NCI-H510A treated with DMSO at 0.1 percent for 48 hours (cell line): ENCODE results near the gene ABCB8.

Experiments used
- DNase-seq: peaks from one replicate; lab custom pipeline; 2025; lab: John Stamatoyannopoulos, UW

Gene ABCB8

DNA sequence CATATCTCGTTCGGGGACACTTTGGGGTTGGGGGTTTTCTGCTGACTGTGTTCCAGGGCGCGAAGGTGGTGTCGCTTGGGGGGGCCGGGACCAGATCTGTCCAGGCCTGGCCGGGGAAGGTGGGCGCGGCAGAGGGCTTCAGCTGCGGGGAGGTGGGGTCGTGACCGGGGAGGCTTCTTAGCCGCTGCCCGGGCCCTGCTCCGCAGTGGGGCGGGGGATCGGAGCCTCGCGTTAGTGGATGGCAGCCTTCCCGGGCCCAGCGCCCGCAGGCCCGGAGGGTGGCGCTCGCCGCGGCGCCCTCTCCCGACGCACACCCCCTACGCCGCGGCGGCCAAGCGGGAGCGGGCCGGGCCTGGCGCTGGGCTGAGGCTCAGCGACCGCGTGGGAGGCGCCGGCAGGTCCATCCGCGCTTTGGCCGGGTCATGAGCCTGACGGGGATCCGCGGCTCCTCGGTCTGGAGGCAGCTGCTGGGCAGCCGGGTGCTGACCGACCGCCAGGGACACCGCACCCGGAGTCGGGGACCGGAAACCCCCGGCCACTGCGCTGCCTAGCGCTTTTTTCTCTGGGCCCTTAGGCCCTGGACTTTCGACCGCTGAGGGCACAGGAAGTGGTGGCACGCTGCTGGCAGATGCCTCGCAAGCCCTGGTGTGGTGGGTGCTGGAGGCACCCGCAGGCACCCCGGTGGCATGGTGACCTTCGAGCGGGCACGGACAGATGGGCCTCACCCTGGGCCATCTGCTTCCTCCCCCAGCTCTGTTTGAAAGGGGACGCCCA is 59.2 kb downstream of the ABCB8 start:
- no peak for DNase-seq

DNA sequence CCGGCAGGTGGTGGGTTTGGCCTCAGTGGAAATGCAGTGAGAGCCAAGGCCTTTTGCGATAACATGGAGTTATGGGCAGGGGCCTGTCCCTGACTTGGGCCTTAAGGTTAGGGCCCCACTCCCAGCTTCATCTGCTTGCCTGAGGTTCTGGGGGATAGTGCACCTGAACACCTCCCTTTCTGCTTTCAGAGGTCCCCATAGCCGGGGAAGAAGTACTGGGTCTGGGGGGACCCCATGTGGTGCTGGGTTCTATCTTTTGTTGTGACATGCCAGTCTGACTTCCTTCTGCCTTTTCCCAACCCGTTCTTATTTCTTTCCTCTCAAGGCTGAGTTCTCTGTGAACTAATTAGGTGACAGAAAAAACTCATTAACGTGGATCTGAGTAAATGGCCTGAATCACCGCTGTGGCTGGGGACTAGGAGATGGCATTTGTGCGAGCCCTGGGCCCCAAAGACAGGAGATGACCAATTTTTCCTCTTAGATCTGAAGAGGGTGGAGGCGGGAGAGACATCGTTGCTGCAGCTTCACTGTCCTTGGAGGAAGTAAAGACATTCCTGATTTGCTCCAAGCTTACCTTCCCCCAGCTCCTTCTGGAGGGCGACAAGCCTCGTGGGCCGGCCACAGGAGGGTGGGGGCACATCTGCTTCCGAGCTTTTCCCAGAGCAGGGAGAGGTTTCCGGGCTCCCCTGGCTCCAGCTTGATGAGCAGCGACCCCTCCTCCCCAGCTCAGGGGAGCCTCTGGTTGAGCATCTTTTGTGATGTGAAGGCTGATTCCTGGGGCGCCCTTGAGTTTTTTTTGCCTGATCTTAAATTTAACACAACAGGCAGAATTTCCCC is 60.0 kb downstream of the ABCB8 start:
- no peak for DNase-seq

DNA sequence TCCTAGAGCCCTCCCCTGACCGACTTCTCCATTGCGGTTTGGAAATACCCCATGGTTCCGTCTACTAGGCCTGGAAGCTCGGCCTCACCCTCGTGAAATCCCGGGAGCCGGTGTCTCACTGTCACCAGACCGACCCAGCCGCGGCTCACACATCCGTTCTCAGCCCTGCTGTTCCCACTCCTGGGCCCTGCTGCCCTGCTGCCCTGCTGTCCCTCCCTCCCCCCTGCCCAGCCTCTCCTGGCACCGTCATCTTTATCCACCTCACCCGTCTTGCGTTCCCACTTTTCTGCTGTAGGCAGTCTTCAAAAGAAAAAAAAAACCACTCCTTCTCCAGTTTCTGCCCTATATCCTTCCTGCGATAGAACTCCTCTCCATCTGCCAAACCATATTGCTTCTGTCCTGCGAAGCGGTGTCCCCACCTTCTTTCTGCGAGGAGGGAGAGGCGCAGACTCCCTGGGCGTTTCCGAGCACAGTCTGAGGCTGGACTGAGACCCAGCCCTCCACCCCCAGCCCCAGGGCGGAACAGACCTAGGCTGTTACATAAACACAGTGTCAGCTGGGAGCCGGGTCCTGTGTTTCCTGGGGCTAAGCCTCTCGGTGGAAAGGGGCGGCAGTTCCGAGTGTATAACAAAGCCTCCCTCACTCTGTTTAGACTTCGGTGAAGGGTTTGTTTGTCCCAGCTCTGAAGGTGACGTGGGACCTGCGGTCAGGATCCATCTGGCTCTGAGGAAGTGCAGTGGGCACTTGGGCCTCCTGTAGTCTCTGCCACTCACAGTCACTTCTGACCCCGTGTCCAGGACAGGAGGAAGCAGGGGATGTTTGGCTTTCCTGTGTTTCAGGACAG is 60.8 kb downstream of the ABCB8 start:
- DNase-seq: no peak

DNA sequence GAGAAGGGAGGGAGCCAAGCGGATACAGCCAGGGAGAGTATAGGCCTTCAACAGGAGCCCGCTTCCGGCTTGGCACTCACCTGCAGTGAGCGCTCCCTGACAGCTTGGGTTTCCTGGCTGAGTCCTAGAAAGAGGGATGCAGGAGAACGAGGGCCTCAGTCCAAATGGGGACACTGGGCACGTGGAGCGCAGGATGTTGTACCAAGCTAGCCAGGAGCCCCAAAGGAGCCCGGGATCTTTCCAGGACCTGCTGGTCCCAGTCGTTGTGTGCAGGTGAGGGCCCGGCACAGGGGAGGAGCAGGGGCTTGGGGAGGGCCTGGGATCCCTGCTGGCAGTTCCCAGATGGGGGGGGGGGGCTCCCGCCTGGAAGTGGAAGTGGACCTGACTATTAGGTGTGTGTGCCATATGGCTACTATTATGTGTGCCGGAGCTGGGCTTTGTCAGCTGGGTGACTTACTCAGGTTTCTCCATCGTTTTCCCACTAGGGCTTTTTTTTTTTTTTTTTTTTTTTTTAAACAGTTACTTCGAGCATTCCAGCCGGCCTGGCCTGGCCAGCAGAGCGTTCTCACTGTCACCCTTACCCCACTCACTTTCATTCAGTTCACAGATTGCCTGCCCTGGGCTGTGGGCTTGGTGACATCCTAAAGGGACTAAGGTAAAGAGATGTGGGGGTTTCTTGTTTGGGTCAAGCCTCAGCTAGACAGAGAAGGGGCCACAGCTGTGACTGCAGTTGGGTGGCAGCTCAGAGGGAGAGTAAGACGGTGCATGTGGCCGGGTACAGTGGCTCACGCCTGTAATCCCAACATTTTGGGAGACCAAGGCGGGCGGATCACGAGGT is 61.9 kb downstream of the ABCB8 start:
- no peak for DNase-seq

DNA sequence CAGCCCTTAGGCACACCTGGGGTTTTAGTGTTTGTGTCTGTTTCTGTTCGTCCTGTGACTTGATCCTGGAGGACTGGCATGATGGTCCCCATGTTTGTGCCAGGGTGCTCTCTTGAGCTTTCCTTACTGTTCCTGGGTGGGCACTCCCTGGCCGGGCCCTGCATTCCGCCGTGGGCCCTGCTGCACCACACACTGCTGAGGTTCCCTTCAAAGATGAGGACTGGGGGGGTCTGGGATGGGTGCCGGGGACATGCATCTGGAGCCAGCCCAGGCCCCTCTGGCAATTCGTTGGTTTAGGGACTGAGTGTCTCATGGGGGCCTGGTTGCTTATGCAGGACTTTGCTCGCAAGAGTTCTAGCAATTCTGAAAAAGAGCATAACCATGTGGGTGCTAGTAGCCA is 62.8 kb downstream of the ABCB8 start:
- no peak for DNase-seq

DNA sequence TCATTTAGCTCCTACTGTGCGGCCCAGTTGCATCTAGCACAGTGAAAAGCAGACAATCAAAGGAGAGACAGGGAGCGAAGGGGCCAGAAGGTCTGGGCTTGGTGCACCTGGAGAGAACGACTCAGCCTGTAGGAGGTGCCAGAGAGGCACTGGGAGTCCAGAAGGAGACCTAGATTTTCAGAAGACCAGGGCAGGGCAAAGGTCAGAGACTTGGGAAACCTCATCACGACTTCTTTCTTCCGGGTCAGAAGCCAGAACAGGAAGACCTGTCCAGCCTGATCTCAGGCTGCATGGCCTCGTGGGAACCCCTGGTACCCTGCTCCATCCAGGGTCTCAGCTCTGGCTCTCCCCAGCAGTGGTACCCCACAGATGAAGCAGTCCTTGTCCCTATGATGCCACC is 63.2 kb downstream of the ABCB8 start:
- DNase-seq: no peak

DNA sequence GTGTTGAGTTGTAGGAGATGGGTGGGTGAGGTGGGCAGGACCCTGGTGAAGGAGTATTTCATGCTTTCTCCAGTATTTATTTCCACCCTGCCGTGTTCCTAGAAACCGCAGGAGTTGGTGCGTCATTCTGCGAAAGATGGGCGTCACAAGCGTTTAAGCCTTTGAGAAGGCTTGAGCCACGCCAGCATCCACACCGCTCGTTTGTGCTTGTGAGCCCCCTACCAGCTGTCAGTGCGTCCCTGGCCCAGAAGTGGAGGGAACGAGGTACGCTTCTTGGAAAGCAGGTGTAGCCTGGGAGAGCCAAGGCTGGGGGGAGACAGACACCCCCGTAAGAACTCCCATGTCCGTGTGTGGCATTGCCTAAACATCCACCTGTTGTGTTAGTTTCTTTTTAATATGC is 63.7 kb downstream of the ABCB8 start:
- DNase-seq: no peak

DNA sequence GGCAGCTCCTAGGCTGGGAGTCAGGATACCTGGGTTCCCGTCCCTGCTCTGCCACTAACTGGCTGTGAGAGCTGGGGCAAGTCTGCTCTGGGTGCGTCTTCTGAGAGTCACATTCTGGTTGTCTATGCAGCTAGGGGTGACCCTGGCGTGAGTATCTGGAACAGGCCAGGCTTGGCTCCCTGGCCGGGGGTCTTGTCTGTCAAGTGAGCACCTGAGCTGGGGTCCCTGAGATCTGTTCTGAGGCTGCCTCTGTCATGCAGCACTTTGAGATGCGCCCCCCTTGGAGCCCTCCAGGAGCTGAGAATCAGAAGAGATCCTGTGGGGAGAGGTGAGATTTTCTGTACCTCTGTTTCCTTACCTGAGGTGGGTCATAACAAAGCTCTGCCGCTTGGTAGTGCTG is 65.5 kb downstream of the ABCB8 start:
- DNase-seq: no peak

DNA sequence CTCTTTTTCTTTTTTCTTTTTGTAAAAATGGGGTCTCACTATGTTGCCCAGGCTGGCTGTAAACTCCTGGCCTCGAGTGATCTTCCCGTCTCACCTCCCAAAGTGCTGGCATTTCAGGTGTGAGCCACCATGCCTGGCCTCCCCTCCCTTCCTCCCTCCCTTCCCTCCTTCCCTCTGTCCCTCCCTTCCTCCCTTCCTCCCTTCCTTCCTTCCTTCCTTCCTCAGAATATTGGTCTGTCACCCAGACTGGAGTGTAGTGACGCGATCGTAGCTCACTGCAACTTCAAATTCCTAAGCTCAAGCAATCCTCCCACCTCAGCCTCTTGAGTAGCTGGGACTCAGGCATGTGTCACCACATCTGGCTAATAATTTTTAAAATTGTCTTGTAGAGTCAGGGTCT is 66.4 kb downstream of the ABCB8 start:
- DNase-seq: no peak

DNA sequence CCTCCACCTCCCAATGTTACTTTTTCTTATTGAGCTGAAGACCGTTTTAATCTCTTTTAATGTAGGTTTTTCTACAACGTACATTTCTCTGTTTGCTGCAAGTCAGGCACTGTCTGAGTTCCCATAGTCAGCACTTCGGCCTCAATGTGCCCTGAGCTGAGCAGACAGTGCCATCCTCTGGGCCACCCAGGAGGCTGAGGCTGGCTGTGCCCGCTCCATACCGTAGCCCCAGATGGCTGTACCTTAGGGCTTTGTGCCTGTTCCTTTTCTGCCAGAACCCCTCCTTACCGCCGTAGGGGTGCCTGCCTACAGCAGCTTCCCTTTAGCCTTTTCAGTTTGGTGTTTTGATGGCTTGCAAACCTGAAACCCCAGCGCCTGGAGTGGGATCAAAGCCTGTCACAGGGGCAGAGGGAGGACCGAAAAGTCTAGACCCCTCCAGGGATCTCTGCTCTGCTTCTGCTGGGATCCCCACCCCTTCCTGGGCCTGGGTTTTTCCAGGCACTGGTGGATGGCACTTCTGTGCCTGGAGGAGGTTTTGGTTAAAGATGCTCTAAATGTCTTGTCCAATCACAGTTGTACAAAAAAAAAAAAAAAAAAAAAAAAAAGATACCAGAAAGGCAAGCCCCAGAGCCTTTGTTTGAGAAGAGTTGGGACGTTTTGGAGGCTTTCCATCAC is 67.0 kb downstream of the ABCB8 start:
- DNase-seq: no peak

DNA sequence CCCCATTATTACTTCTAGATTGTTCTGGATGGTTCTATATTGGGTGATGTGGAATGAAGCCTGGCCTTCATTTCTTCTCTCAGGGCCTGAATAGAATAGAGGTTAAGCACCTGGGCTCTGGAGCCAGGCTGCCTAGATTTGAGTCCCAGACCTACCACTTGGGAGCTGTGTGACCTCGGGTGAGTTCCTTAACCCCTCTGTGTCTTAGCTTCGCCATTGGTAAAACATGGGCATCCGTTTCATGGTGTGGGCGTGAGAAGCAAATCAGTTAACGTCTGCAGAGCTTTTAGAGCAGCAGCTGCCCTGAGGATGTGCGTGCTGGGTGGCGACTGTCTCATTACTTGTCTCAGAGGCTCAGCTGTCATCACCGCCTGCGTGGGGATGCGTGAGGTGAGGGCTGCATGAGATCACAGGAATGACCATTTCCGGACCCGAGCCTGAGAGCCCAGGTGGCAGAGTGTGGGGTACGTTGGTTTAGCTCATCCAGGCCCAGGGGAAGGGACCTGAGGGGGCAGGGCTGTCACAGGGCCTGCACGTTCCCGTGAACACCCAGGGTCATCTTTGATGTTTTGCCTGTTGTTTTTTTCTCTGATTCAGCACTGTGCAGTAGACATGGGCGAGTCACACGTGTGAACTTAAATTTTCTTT is 67.7 kb downstream of the ABCB8 start:
- DNase-seq: no peak
